Keratinocyte (primary cell): Measurements from ENCODE around the gene RHPN2. TPM values are rescaled to one million over a fixed set of nuclear protein-coding genes. Genes with fewer than 3 reads are reported as not detected.

ENCODE experiments used
- DNase-seq: peaks from one replicate; pipeline ENCODE4 v3.0.0-alpha.2; 2011; ENCODE audit warnings: low read depth, missing footprints, low spot score
- FAIRE-seq: peaks from 2 replicates; lab custom pipeline; 2011; peaks lifted over from hg19 to GRCh38; lab: Jason Lieb, UNC
- H2AFZ ChIP-seq: 2 replicates; pipeline ENCODE4 v1.6.0; 2012; ENCODE audit warnings: low read length, control low read depth, inconsistent platforms; ENCODE audit not compliant: control insufficient read depth
- H3K27ac ChIP-seq: 2 replicates; pipeline ENCODE4 v1.5.1; 2011; ENCODE audit warnings: low read length; ENCODE audit not compliant: control insufficient read depth, insufficient read depth
- H3K27me3 ChIP-seq: 3 replicates; pipeline ENCODE4 v1.6.0; 2011; ENCODE audit warnings: low read length; ENCODE audit not compliant: control insufficient read depth, insufficient read depth; ENCODE audit errors: extremely low read depth
- H3K36me3 ChIP-seq, 2 experiments: 2 replicates in 1 of 2; 3 replicates in 1 of 2; pipeline ENCODE4 v1.5.1; 2011; ENCODE audit warnings: low read length in 2 of 2, mild to moderate bottlenecking in 1 of 2; ENCODE audit not compliant: control insufficient read depth in 2 of 2, insufficient read depth in 2 of 2; ENCODE audit errors: extremely low read depth in 1 of 2
- H3K4me1 ChIP-seq: 3 replicates; pipeline ENCODE4 v1.5.1; 2011; ENCODE audit warnings: low read length; ENCODE audit not compliant: control insufficient read depth, insufficient read depth; ENCODE audit errors: extremely low read depth
- H3K4me2 ChIP-seq: 3 replicates; pipeline ENCODE4 v1.6.0; 2011; ENCODE audit warnings: low read depth, low read length; ENCODE audit not compliant: control insufficient read depth, insufficient read depth; ENCODE audit errors: extremely low read depth
- H3K4me3 ChIP-seq, 3 experiments: fragments of 200-600 bp in 1 of 3; sonication (generic) in 1 of 3; 2 replicates in 2 of 3; 3 replicates in 1 of 3; pipeline ENCODE4 v1.5.1; 2011 to 2016; ENCODE audit warnings: low read length in 3 of 3, mild to moderate bottlenecking in 3 of 3, control low read depth in 2 of 3, inconsistent platforms in 1 of 3, low read depth in 1 of 3, mixed read lengths in 1 of 3, mixed run types in 1 of 3, moderate library complexity in 1 of 3; ENCODE audit not compliant: control insufficient read depth in 2 of 3, insufficient read depth in 2 of 3; ENCODE audit errors: extremely low read depth in 1 of 3
- H3K79me2 ChIP-seq: 2 replicates; pipeline ENCODE4 v1.6.0; 2012; ENCODE audit warnings: low read length; ENCODE audit not compliant: control insufficient read depth, insufficient read depth
- H3K9ac ChIP-seq: 3 replicates; pipeline ENCODE4 v1.6.0; 2011; ENCODE audit warnings: low read length; ENCODE audit not compliant: control insufficient read depth, insufficient read depth; ENCODE audit errors: extremely low read depth
- H3K9me1 ChIP-seq: 3 replicates; pipeline ENCODE4 v1.6.0; 2011; ENCODE audit warnings: low read length; ENCODE audit not compliant: control insufficient read depth, insufficient read depth; ENCODE audit errors: extremely low read depth
- H3K9me3 ChIP-seq: 2 replicates; pipeline ENCODE4 v1.5.1; 2012; ENCODE audit warnings: low read depth, low read length; ENCODE audit not compliant: control insufficient read depth
- H4K20me1 ChIP-seq: 3 replicates; pipeline ENCODE4 v1.6.0; 2011; ENCODE audit warnings: low read length; ENCODE audit not compliant: control insufficient read depth, insufficient read depth; ENCODE audit errors: extremely low read depth
- CTCF ChIP-seq, 3 experiments: IDR thresholded peaks in 1 of 3; conservative IDR thresholded peaks in 1 of 3; optimal IDR thresholded peaks in 1 of 3; 2 replicates in 2 of 3; 3 replicates in 1 of 3; pipeline versions ENCODE3 to v1.5.1; 2011; ENCODE audit warnings: low read length in 3 of 3, mild to moderate bottlenecking in 3 of 3, moderate library complexity in 2 of 3, control low read depth in 1 of 3, inconsistent platforms in 1 of 3; ENCODE audit not compliant: insufficient read depth in 2 of 3; ENCODE audit errors: extremely low read depth in 1 of 3
- EZH2 ChIP-seq: IDR thresholded peaks from one replicate; pipeline ENCODE4 v1.6.1; 2012; ENCODE audit warnings: inconsistent platforms, mild to moderate bottlenecking, low read length, moderate library complexity
- dilution Hi-C: fragments of 300-500 bp; cut with MboI; formaldehyde crosslinking; loops from one replicate; pipeline ENCODE4 v1.7.0; 2020; ENCODE audit warnings: low sequenced_read_pairs; ENCODE audit not compliant: extremely low pct_ligation_motif_present
- polyA plus RNA-seq, 5 experiments: library from polyadenylated mRNA; depleted of rRNA in 3 of 5; stranded (reverse) in 3 of 5; stranded (forward) in 1 of 5; unstranded in 1 of 5; fragments of >200 nt; gene quantifications; 1 replicate in 1 of 5; 2 replicates in 3 of 5; 3 replicates in 1 of 5; pipeline versions ENCODE4 v1.2.1 to v1.2.3, GENCODE V29; 2011 to 2012; ENCODE audit warnings: missing spikeins in 2 of 5, low read depth in 1 of 5, low replicate concordance in 1 of 5

The RHPN2 gene
- polyA plus RNA-seq, 1 donor (not counting 4 experiments of a cell fraction or from before 2014, with no cell fraction given): 6.6 TPM

GRCh38 chr19:33067121-33067520 is 2.4 kb upstream of the RHPN2 start:
- Histone ChIP-seq H3K27ac (no peak overlapping the region), H3K79me2 (peaks cover 11% of the 10 kb centered on the region), H3K9me1 (no peaks in the 10 kb centered on the region), H3K9me3 (no peaks in the 10 kb centered on the region), H3K4me2 (no peak overlapping the region), H4K20me1 (peaks cover 5% of the 10 kb centered on the region), H2AFZ (no peak overlapping the region), H3K27me3 (no peaks in the 10 kb centered on the region), H3K4me3 (no peak overlapping the region), H3K9ac (no peak overlapping the region), H3K36me3 (no peaks in the 10 kb centered on the region), H3K4me1 (peaks cover 9% of the 10 kb centered on the region)
- dilution Hi-C loops: no loop called here
- FAIRE-seq (no peak), DNase-seq (no peak)
- no peak for TF ChIP-seq CTCF (optimal IDR thresholded peaks at IDR 0.05 in 1 of 3, IDR thresholded peaks at IDR 0.05 in 1 of 3, conservative IDR thresholded peaks at IDR 0.05 in 1 of 3; ENCODE audit: extremely low read depth in 1 of 3, insufficient read depth in 2 of 3, low read length in 3 of 3)
- TF ChIP-seq EZH2: no peak

GRCh38 chr19:33066543-33066942 is 1.9 kb upstream of the RHPN2 start:
- Histone ChIP-seq H3K4me3 (no peak overlapping the region), H3K9me3 (no peaks in the 10 kb centered on the region), H4K20me1 (peaks cover 5% of the 10 kb centered on the region), H3K9ac (no peak overlapping the region), H2AFZ (no peak overlapping the region), H3K27ac (no peak overlapping the region), H3K79me2 (peaks cover 11% of the 10 kb centered on the region), H3K4me1 (peaks cover 7% of the 10 kb centered on the region), H3K4me2 (no peak overlapping the region), H3K36me3 (no peaks in the 10 kb centered on the region), H3K27me3 (no peaks in the 10 kb centered on the region), H3K9me1 (no peaks in the 10 kb centered on the region)
- dilution Hi-C loops: no loop called here
- TF ChIP-seq CTCF (optimal IDR thresholded peaks at IDR 0.05 in 1 of 3, IDR thresholded peaks at IDR 0.05 in 1 of 3, conservative IDR thresholded peaks at IDR 0.05 in 1 of 3; ENCODE audit: extremely low read depth in 1 of 3, insufficient read depth in 2 of 3, low read length in 3 of 3): no peak
- TF ChIP-seq EZH2: no peak
- DNase-seq (no peak), FAIRE-seq (no peak)
